Activated CD4-positive, alpha-beta T cell treated with anti-CD3 and anti-CD28 coated beads, Interleukin-10, Interleukin-2, amounts not matched to agents 100 ng/mL and 50 ng/mL, durations not matched to agents 16 hours and 8 hours (primary cell): ENCODE results near the gene CMSS1.

Experiments
- DNase-seq: peaks from one replicate; pipeline ENCODE4 v3.0.0-alpha.2; 2020

CMSS1 gene

GRCh38 chr3:99877031-99877579 is 59.4 kb downstream of the CMSS1 start:
- DNase-seq, result no peak

- peak; percentile 47 for DNase-seq
Observed at GRCh38 chr3:99878005-99878404, 60.3 kb downstream of the CMSS1 start.

GRCh38 chr3:99879275-99879674 is 61.6 kb downstream of the CMSS1 start:
- no peak for DNase-seq

- no peak for DNase-seq
Observed at GRCh38 chr3:99881121-99881524, 63.5 kb downstream of the CMSS1 start.

GRCh38 chr3:99882436-99883137 is 64.9 kb downstream of the CMSS1 start:
- DNase-seq, result no peak

- DNase-seq, result no peak
Observed at GRCh38 chr3:99883138-99883461, 65.4 kb downstream of the CMSS1 start.

GRCh38 chr3:99883693-99884092 is 66.0 kb downstream of the CMSS1 start:
- DNase-seq, result no peak

GRCh38 chr3:99884484-99884883 is 66.8 kb downstream of the CMSS1 start:
- DNase-seq, result no peak

- DNase-seq, result no peak
Observed at GRCh38 chr3:99885085-99885484, 67.4 kb downstream of the CMSS1 start.

- DNase-seq, result no peak
Observed at GRCh38 chr3:99885851-99886250, 68.2 kb downstream of the CMSS1 start.

- DNase-seq, result no peak
Observed at GRCh38 chr3:99891610-99892285, 74.1 kb downstream of the CMSS1 start.

GRCh38 chr3:99892332-99892731 is 74.7 kb downstream of the CMSS1 start:
- DNase-seq, result no peak

- no peak for DNase-seq
Observed at GRCh38 chr3:99895131-99895696, 77.6 kb downstream of the CMSS1 start.

- DNase-seq, result no peak
Observed at GRCh38 chr3:99895703-99896441, 78.2 kb downstream of the CMSS1 start.

GRCh38 chr3:99896482-99896881 is 78.8 kb downstream of the CMSS1 start:
- no peak for DNase-seq

GRCh38 chr3:99899603-99900002 is 81.9 kb downstream of the CMSS1 start:
- DNase-seq, result no peak

GRCh38 chr3:99900248-99900647 is 82.6 kb downstream of the CMSS1 start:
- DNase-seq, result no peak

GRCh38 chr3:99901200-99901926 is 83.7 kb downstream of the CMSS1 start:
- DNase-seq, result peak; percentile 29

- no peak for DNase-seq
Observed at GRCh38 chr3:99902091-99902490, 84.4 kb downstream of the CMSS1 start.

GRCh38 chr3:99903869-99904268 is 86.2 kb downstream of the CMSS1 start:
- DNase-seq, result no peak

- no peak for DNase-seq
Observed at GRCh38 chr3:99907959-99908544, 90.4 kb downstream of the CMSS1 start.
